Neutrophil (primary cell): Measurements from ENCODE around the gene DUS2.
"Not testable (repeated sequence)": the region's sequence is repeated elsewhere in the genome, so short reads cannot be mapped to it uniquely, and the experiment has no call there.

Source experiments
- H3K27ac ChIP-seq: fragments of 200-600 bp; sonication (generic); 2 replicates; pipeline ENCODE4 v1.5.1; 2016; ENCODE audit warnings: mild to moderate bottlenecking, moderate library complexity
- H3K27me3 ChIP-seq: fragments of 200-600 bp; sonication (generic); 2 replicates; pipeline ENCODE4 v1.6.0; 2016; ENCODE audit warnings: mild to moderate bottlenecking
- H3K36me3 ChIP-seq: fragments of 200-600 bp; sonication (generic); 2 replicates; pipeline ENCODE4 v1.5.1; 2017
- H3K4me1 ChIP-seq, 2 experiments: fragments of 200-600 bp in 1 of 2; sonication (generic) in 1 of 2; 1 replicate in 1 of 2; 2 replicates in 1 of 2; pipeline versions ENCODE4 v1.5.1 to v1.6.1; 2013 to 2016; ENCODE audit warnings: low read depth in 1 of 2, low read length in 1 of 2, mild to moderate bottlenecking in 1 of 2, moderate library complexity in 1 of 2; ENCODE audit not compliant: control insufficient read depth in 1 of 2, insufficient read depth in 1 of 2
- H3K4me3 ChIP-seq, 2 experiments: fragments of 200-600 bp in 1 of 2; sonication (generic) in 1 of 2; 1 replicate in 1 of 2; 2 replicates in 1 of 2; pipeline ENCODE4 v1.5.1; 2013 to 2016; ENCODE audit warnings: low read depth in 1 of 2, low read length in 1 of 2, mild to moderate bottlenecking in 1 of 2, moderate library complexity in 1 of 2
- H3K9me3 ChIP-seq: fragments of 200-600 bp; sonication (generic); 2 replicates; pipeline ENCODE4 v1.5.1; 2016
- CTCF ChIP-seq: fragments of 200-600 bp; sonication (generic); IDR thresholded peaks from 2 replicates; pipeline ENCODE4 v1.5.1; 2016; ENCODE audit warnings: antibody characterized with exemption

The DUS2 gene

GRCh38 chr16:67996666-67997065, 26.4 kb upstream of the DUS2 start:
- H3K4me1 ChIP-seq = peaks cover 84 to 86% of the 10 kb centered on the region in 2 experiments
- H3K27ac ChIP-seq = peak overlapping the region; percentile 100
- no peaks in the 10 kb centered on the region for H3K9me3 ChIP-seq
- no peak for TF ChIP-seq CTCF
- H3K36me3 ChIP-seq = peaks cover 41% of the 10 kb centered on the region
- H3K27me3 ChIP-seq = no peaks in the 10 kb centered on the region
- H3K4me3 ChIP-seq = peak overlapping the region in 1 of 2 experiments; percentile 74

GRCh38 chr16:67998231-67998778, 24.8 kb upstream of the DUS2 start:
- H3K9me3 ChIP-seq = not testable (repeated sequence)
- H3K4me1 ChIP-seq = peaks cover 82 to 86% of the 10 kb centered on the region in 2 experiments

GRCh38 chr16:67998779-67999688, 24.1 kb upstream of the DUS2 start, which contains the start of gene DPEP2:
Gene DPEP2 (minus strand): TSS chr16:67999484. CDS start chr16:67993212, 6,272 bp downstream.
- not testable (repeated sequence) for H3K27me3 ChIP-seq, H3K9me3 ChIP-seq
- peak within 1 kb of the TSS; percentile 100 for H3K27ac ChIP-seq
- peaks cover 25% of the 10 kb centered on the region for H3K36me3 ChIP-seq
- peak; percentile 26 for TF ChIP-seq CTCF
- H3K4me1 ChIP-seq = peaks cover 86 to 87% of the 10 kb centered on the region in 2 experiments
- H3K4me3 ChIP-seq = peak within 1 kb of the TSS; percentile 74 to 84

More at GRCh38 chr16:67998231-67998778, 24.8 kb upstream of the DUS2 start:
- H3K27me3 ChIP-seq = not testable (repeated sequence)
- H3K36me3 ChIP-seq = peaks cover 25% of the 10 kb centered on the region
- peak overlapping the region; percentile 74 to 84 for H3K4me3 ChIP-seq
- peak overlapping the region; percentile 100 for H3K27ac ChIP-seq

GRCh38 chr16:67999985-68000384, 23.1 kb upstream of the DUS2 start:
- H3K27me3 ChIP-seq = no peaks in the 10 kb centered on the region
- H3K9me3 ChIP-seq = no peaks in the 10 kb centered on the region
- H3K4me3 ChIP-seq = peak overlapping the region; percentile 74 to 84
- H3K4me1 ChIP-seq = peaks cover 90% of the 10 kb centered on the region in 2 experiments
- H3K27ac ChIP-seq = peak overlapping the region; percentile 100
- H3K36me3 ChIP-seq = peaks cover 22% of the 10 kb centered on the region
- no peak for TF ChIP-seq CTCF

- H3K9me3 ChIP-seq = no peaks in the 10 kb centered on the region
- no peak for TF ChIP-seq CTCF
- peaks cover 18% of the 10 kb centered on the region for H3K36me3 ChIP-seq
- peak overlapping the region; percentile 100 for H3K27ac ChIP-seq
- H3K27me3 ChIP-seq = no peaks in the 10 kb centered on the region
- peak overlapping the region; percentile 74 to 84 for H3K4me3 ChIP-seq
- peaks cover 90% of the 10 kb centered on the region in 2 experiments for H3K4me1 ChIP-seq
Observed at GRCh38 chr16:68000450-68000849, 22.6 kb upstream of the DUS2 start.

GRCh38 chr16:68003031-68003430, 20.1 kb upstream of the DUS2 start:
- Histone ChIP-seq H3K9me3 (no peaks in the 10 kb centered on the region), H3K4me1 (peaks cover 90 to 94% of the 10 kb centered on the region in 2 experiments), H3K36me3 (no peaks in the 10 kb centered on the region), H3K27ac (peak overlapping the region; percentile 100), H3K4me3 (no peak overlapping the region), H3K27me3 (no peaks in the 10 kb centered on the region)
- TF ChIP-seq CTCF = no peak
